GM20000 (cell line): ENCODE measurements around the gene SNTG2.
"Not testable (repeated sequence)": the region's sequence is repeated elsewhere in the genome, so short reads cannot be mapped to it uniquely, and the experiment has no call there.

Source experiments
- DNase-seq: peaks from one replicate; pipeline ENCODE4 v3.0.0; 2012; ENCODE audit warnings: low spot score
- CTCF ChIP-seq: IDR thresholded peaks from 2 replicates; pipeline ENCODE4 v1.5.1; 2012; ENCODE audit warnings: mild to moderate bottlenecking, control low read depth; ENCODE audit errors: extremely low read depth, missing control alignments

Gene SNTG2

GRCh38 chr2:1079873-1080799, 129.5 kb downstream of the SNTG2 start:
- no peak for DNase-seq
- TF ChIP-seq CTCF: no peak

GRCh38 chr2:1081451-1082225, 131.0 kb downstream of the SNTG2 start:
- no peak for DNase-seq
- TF ChIP-seq CTCF: no peak

- TF ChIP-seq CTCF: no peak
- DNase-seq: no peak
These were observed 132.0 kb downstream of the SNTG2 start for GRCh38 chr2:1082456-1083205.

- no peak for TF ChIP-seq CTCF
- no peak for DNase-seq
These were observed 137.7 kb downstream of the SNTG2 start for GRCh38 chr2:1088192-1088860.

- TF ChIP-seq CTCF: no peak
These were observed 138.3 kb downstream of the SNTG2 start for GRCh38 chr2:1088940-1089339.

GRCh38 chr2:1091895-1092585, 141.4 kb downstream of the SNTG2 start:
- no peak for TF ChIP-seq CTCF
- DNase-seq: no peak

More at GRCh38 chr2:1088940-1089339, 138.3 kb downstream of the SNTG2 start:
- DNase-seq: no peak

GRCh38 chr2:1093668-1094067, 143.0 kb downstream of the SNTG2 start:
- not testable (repeated sequence) for DNase-seq
